Prostate gland (tissue), 2 donors: Measurements from ENCODE around the gene ATP1B2.

Experiments used
- POLR2A ChIP-seq: fragments of 450-650 bp; IDR thresholded peaks from one replicate; pipeline ENCODE4 v1.6.1; 2016; ENCODE audit warnings: antibody characterized with exemption, mild to moderate bottlenecking
- TF ChIP-seq, protein P1 (sequence below), 4 experiments: fragments of 200-600 bp in 2 of 4; fragments of 450-650 bp in 2 of 4; sonication (generic) in 2 of 4; IDR thresholded peaks; 1 replicate in 3 of 4; 2 replicates in 1 of 4; pipeline ENCODE4 v1.5.1; 2016 to 2019; ENCODE audit warnings: antibody characterized with exemption in 4 of 4, mild to moderate bottlenecking in 2 of 4, moderate library complexity in 2 of 4

DNA sequence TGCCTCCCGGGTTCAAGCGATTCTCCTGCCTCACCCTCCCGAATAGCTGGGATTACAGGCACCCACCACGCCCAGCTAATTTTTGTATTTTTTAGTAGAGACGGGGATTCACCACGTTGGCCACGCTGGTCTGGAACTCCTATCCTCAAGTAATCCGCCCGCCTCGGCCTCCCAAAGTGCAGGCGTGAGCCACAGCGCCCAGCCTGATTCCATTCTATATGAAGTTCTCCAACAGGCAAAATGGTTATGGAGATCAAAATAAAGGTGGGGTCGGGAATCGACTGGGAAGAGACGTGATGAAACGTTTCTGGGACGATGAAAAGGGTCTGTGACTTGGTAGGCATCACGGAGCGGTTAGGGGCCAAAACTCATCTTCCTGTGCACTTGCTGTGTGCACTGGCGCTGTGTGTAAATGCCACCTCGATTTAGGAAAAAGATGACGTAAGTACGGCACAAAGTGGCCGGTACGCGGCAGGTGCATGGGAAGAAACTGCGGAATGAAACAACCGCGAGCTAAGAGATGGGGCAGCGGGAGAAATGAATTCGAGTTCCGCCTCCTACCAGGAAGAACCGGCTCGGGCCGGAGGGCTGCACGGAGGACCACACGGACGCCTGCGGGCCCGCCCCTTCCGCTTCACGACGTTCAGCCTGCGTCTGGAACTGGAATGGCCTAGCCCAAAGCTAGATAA lies 35.0 kb downstream of the ATP1B2 start:
- TF ChIP-seq, protein P1, sequence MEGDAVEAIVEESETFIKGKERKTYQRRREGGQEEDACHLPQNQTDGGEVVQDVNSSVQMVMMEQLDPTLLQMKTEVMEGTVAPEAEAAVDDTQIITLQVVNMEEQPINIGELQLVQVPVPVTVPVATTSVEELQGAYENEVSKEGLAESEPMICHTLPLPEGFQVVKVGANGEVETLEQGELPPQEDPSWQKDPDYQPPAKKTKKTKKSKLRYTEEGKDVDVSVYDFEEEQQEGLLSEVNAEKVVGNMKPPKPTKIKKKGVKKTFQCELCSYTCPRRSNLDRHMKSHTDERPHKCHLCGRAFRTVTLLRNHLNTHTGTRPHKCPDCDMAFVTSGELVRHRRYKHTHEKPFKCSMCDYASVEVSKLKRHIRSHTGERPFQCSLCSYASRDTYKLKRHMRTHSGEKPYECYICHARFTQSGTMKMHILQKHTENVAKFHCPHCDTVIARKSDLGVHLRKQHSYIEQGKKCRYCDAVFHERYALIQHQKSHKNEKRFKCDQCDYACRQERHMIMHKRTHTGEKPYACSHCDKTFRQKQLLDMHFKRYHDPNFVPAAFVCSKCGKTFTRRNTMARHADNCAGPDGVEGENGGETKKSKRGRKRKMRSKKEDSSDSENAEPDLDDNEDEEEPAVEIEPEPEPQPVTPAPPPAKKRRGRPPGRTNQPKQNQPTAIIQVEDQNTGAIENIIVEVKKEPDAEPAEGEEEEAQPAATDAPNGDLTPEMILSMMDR (IDR thresholded peaks at IDR 0.05) = peak in 1 of 4 experiments; percentile 17
- TF ChIP-seq POLR2A = peak; percentile 51
